Right atrium auricular region (tissue), 2 donors: ENCODE measurements around the gene CTNND2. TPM values are rescaled to one million over a fixed set of nuclear protein-coding genes. Genes with fewer than 3 reads are reported as not detected.

Experiments
- DNase-seq: peaks from one replicate; pipeline ENCODE4 v3.0.0-alpha.2; 2019; ENCODE audit warnings: low spot score
- H3K27ac ChIP-seq, 2 donors: fragments of 200-600 bp; sonication (generic); 1 replicate in 1 of 2; 2 replicates in 1 of 2; pipeline ENCODE4 v1.5.1; 2016 to 2019
- H3K27me3 ChIP-seq, 2 donors: fragments of 200-600 bp; sonication (generic); one replicate each; pipeline versions ENCODE4 v1.5.1 to v1.6.0; 2017 to 2019
- H3K36me3 ChIP-seq: fragments of 200-600 bp; sonication (generic); one replicate; pipeline ENCODE4 v1.5.1; 2016
- H3K4me1 ChIP-seq, 2 donors: fragments of 200-600 bp; sonication (generic); one replicate each; pipeline versions ENCODE4 v1.5.1 to v1.6.0; 2017 to 2019
- H3K4me3 ChIP-seq, 2 donors: fragments of 200-600 bp; sonication (generic); 1 replicate in 1 of 2; 2 replicates in 1 of 2; pipeline ENCODE4 v1.5.1; 2017 to 2019; ENCODE audit warnings: mild to moderate bottlenecking in 1 of 2, moderate library complexity in 1 of 2
- H3K9me3 ChIP-seq, 2 donors: fragments of 200-600 bp; sonication (generic); one replicate each; pipeline ENCODE4 v1.5.1; 2019
- total RNA-seq, 2 donors: library from RNA; depleted of rRNA; stranded (reverse); fragments of >200 nt; gene quantifications; one replicate each; pipeline ENCODE4 v1.1.0, GENCODE V29; 2016
- TF ChIP-seq, protein P1 (sequence below), 2 donors: fragments of 200-600 bp; sonication (generic); IDR thresholded peaks; one replicate each; pipeline ENCODE4 v1.5.1; 2019; ENCODE audit warnings: antibody characterized with exemption in 2 of 2

The CTNND2 gene
- total RNA-seq, 2 donors from 2014 or later = 8.6 to 9.0 TPM

DNA sequence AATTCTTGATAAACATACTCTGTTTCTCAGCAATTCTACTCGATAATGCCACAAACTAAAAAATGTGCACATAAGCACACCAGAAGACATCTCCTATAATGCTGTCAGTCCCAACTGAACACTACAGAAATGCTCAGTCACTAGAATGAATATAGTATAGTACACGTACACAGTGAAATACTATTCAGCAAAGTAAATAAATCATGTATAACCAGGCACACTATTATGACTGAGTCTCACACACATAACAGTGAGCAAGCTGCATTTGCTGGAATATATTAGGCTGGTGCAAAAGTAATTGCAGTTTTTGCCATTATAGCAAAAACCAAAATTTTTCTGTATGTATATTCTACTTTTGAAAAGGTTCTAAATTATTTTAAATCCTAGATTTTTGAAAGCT is 310.2 kb downstream of the CTNND2 start:
- Histone ChIP-seq H3K27ac (no peak overlapping the region), H3K27me3 (no peaks in the 10 kb centered on the region), H3K36me3 (no peaks in the 10 kb centered on the region), H3K9me3 (no peaks in the 10 kb centered on the region), H3K4me3 (no peak overlapping the region), H3K4me1 (no peaks in the 10 kb centered on the region)
- DNase-seq = no peak
- TF ChIP-seq, protein P1, sequence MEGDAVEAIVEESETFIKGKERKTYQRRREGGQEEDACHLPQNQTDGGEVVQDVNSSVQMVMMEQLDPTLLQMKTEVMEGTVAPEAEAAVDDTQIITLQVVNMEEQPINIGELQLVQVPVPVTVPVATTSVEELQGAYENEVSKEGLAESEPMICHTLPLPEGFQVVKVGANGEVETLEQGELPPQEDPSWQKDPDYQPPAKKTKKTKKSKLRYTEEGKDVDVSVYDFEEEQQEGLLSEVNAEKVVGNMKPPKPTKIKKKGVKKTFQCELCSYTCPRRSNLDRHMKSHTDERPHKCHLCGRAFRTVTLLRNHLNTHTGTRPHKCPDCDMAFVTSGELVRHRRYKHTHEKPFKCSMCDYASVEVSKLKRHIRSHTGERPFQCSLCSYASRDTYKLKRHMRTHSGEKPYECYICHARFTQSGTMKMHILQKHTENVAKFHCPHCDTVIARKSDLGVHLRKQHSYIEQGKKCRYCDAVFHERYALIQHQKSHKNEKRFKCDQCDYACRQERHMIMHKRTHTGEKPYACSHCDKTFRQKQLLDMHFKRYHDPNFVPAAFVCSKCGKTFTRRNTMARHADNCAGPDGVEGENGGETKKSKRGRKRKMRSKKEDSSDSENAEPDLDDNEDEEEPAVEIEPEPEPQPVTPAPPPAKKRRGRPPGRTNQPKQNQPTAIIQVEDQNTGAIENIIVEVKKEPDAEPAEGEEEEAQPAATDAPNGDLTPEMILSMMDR (IDR thresholded peaks at IDR 0.05) = no peak

DNA sequence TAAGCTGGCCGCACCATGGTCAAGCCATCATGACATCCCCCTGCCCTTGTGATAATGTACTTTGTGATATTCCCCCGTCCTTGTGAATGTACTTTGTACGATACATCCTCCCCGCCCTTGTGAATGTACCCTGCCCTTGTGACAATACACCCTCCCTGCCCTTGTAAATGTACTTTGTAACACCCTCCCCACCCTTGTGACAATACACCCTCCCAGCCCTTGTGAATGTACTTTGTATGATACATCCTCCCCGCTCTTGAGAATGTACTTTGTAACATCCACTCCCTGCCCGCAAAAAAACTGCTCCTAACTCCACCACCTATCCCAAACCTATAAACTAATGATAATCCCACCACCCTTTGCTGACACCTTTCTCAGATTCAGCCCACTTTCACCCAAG is 313.8 kb downstream of the CTNND2 start:
- TF ChIP-seq, protein P1 (IDR thresholded peaks at IDR 0.05) = no peak

DNA sequence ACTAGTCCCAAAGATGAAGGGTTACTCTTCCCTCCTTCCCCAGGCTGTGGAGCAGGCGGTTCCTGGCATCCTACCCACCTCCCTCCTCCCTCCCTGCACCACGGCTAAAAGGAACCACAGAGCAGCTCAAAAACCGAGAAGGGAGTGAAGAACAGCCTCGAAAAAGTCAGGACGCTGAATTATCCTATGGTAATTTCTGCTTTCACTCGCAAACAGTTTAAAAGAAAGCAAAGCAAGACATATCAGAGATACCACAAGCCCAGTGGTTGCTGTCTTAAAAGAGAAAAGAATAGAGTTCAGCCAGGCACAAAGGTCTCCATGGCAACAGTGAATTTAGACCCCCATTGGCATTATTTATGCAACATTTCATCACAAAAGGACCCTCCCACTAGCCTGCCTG is 315.4 kb downstream of the CTNND2 start:
- H3K4me1 ChIP-seq = no peaks in the 10 kb centered on the region
- TF ChIP-seq, protein P1 (IDR thresholded peaks at IDR 0.05) = no peak
- no peak for DNase-seq
- no peaks in the 10 kb centered on the region for H3K36me3 ChIP-seq
- H3K9me3 ChIP-seq = no peaks in the 10 kb centered on the region
- H3K27me3 ChIP-seq = no peaks in the 10 kb centered on the region
- H3K27ac ChIP-seq = no peak overlapping the region
- H3K4me3 ChIP-seq = no peak overlapping the region

More for the DNA sequence above, 313.8 kb downstream of the CTNND2 start:
- DNase-seq = no peak
- Histone ChIP-seq H3K4me3 (no peak overlapping the region), H3K27me3 (no peaks in the 10 kb centered on the region), H3K36me3 (no peaks in the 10 kb centered on the region), H3K27ac (no peak overlapping the region), H3K9me3 (no peaks in the 10 kb centered on the region), H3K4me1 (no peaks in the 10 kb centered on the region)

DNA sequence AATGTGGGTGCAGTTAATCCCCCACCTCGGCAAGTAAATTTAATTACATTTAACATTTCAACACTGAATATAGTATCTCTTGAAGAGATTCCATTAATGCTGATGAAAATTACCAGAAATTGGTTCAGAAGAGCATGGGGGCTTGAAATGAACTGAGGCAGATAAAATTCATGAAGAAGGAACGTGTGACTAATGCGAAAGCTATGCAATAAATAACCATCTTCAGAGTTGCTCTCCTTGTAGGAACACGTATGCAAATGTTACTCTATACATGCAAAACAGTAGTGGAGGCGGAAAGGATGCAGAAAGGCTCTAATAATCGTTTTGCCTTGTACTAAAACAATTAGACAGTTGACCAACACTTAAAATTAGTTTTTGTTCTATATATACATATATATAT is 320.2 kb downstream of the CTNND2 start:
- H3K9me3 ChIP-seq = no peaks in the 10 kb centered on the region
- no peak overlapping the region for H3K27ac ChIP-seq
- no peaks in the 10 kb centered on the region for H3K4me1 ChIP-seq
- DNase-seq = no peak
- TF ChIP-seq, protein P1 (IDR thresholded peaks at IDR 0.05) = no peak
- no peaks in the 10 kb centered on the region for H3K36me3 ChIP-seq
- H3K4me3 ChIP-seq = no peak overlapping the region
- no peaks in the 10 kb centered on the region for H3K27me3 ChIP-seq

DNA sequence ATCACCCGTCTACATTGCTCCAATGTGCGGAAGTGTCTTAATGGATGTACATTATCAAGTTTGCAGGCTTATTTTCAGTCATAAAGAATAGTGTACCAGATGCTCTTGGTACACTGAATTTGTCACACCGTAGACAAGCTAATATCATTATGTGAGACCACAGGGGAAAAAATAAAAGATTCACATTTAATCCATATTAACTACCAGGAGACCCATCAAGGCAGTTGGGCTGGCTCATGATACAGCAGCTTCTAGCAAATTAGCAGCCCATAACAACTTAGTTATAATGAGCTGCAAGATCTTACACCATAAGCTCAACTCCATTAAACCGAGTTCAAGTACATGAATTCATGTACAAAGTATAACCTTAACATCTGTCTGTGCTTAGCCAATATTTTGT is 324.9 kb downstream of the CTNND2 start:
- TF ChIP-seq, protein P1 (IDR thresholded peaks at IDR 0.05) = no peak
- Histone ChIP-seq H3K36me3 (no peaks in the 10 kb centered on the region), H3K4me3 (no peak overlapping the region), H3K27me3 (no peaks in the 10 kb centered on the region), H3K4me1 (no peaks in the 10 kb centered on the region), H3K27ac (no peak overlapping the region), H3K9me3 (no peaks in the 10 kb centered on the region)
- DNase-seq = no peak

DNA sequence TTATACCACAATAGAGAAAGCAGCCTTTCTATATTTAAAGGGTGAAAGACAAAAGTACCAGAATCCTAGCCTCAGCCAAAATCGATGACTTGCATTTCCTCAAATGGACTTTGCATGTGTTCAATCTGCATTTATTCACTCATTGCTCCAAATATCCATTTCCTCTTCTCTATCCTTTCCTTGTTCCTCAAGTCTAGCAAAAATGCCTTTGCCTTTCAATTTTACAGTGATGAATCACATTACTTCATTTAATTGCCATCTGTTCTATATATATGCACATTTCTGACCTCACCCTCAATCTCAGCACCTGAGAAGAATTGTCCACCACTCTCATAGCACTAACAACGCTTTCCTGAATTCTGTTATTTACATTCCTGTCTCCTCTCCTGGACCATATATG is 329.5 kb downstream of the CTNND2 start:
- no peak overlapping the region for H3K4me3 ChIP-seq
- TF ChIP-seq, protein P1 (IDR thresholded peaks at IDR 0.05) = no peak
- H3K4me1 ChIP-seq = no peaks in the 10 kb centered on the region
- H3K9me3 ChIP-seq = no peaks in the 10 kb centered on the region
- no peak for DNase-seq
- no peaks in the 10 kb centered on the region for H3K27me3 ChIP-seq
- H3K27ac ChIP-seq = no peak overlapping the region
- H3K36me3 ChIP-seq = no peaks in the 10 kb centered on the region
